GM12874 (cell line): ENCODE data around the gene DRD3.

Source experiments
- TF ChIP-seq, protein P1 (sequence below): IDR thresholded peaks from 2 replicates; pipeline ENCODE4 v1.5.1; 2011; ENCODE audit warnings: low read depth, mild to moderate bottlenecking, control low read depth, low read length, moderate library complexity; ENCODE audit not compliant: insufficient read depth

The DRD3 gene

DNA sequence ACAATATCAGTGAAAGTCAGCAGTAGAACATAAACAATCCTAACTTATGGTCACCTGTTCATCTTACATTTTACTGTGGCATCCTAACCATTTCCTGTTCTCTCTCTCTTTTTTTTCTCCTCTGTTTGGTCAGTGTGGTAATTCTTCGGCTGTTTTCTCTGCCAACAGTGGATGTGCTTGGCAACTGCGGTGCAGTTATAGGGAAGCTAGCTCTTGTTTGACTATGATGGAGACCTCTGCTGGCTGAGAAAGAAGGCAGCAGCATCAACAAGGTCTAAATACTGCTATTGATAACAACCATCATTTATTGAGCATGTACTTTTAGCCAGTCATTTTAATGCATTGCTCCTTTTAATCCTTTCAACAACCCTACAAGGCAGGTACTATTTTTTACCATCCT, 723 bp upstream of the DRD3 start:
- TF ChIP-seq, protein P1, sequence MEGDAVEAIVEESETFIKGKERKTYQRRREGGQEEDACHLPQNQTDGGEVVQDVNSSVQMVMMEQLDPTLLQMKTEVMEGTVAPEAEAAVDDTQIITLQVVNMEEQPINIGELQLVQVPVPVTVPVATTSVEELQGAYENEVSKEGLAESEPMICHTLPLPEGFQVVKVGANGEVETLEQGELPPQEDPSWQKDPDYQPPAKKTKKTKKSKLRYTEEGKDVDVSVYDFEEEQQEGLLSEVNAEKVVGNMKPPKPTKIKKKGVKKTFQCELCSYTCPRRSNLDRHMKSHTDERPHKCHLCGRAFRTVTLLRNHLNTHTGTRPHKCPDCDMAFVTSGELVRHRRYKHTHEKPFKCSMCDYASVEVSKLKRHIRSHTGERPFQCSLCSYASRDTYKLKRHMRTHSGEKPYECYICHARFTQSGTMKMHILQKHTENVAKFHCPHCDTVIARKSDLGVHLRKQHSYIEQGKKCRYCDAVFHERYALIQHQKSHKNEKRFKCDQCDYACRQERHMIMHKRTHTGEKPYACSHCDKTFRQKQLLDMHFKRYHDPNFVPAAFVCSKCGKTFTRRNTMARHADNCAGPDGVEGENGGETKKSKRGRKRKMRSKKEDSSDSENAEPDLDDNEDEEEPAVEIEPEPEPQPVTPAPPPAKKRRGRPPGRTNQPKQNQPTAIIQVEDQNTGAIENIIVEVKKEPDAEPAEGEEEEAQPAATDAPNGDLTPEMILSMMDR: peak; percentile 26; the same call in 1 of the 2 replicates

DNA sequence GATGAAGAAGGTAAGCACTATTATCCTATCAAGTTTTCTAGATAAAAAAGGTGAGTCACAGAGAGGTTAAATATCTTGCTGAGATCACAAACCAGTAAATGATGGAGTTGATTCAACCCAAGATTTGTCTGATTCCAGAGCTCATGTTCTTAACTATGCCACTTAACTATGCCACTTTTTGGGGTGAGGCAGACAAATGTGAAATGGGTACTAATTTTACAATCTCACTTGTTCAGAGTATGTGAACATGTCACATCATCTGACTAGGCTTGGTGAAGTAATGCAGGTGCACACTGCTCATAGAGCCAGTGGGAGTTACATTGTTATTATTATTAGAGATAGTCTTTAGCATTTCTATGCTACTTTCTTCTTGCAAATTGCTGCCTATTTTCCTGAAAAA, 2.0 kb downstream of the DRD3 start:
- TF ChIP-seq, protein P1: no peak

DNA sequence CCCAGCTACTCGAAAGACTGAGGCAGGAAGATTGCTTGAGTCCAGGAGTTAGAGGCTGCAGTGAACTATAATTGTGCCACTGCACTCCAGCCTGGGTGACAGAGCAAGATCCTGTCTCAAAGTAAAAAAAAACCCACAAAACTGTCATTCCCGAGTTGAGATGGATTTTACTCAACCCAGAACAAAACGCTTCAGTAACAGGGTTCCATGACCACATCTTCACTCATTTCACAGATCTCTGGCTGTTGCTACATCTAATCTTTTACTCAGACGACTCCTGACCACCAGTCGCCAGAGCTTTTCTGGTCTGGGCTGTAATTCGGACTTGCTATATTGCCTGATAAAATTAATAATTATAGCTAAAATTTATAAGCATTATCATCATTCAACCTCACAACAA, 2.4 kb downstream of the DRD3 start:
- TF ChIP-seq, protein P1: no peak

DNA sequence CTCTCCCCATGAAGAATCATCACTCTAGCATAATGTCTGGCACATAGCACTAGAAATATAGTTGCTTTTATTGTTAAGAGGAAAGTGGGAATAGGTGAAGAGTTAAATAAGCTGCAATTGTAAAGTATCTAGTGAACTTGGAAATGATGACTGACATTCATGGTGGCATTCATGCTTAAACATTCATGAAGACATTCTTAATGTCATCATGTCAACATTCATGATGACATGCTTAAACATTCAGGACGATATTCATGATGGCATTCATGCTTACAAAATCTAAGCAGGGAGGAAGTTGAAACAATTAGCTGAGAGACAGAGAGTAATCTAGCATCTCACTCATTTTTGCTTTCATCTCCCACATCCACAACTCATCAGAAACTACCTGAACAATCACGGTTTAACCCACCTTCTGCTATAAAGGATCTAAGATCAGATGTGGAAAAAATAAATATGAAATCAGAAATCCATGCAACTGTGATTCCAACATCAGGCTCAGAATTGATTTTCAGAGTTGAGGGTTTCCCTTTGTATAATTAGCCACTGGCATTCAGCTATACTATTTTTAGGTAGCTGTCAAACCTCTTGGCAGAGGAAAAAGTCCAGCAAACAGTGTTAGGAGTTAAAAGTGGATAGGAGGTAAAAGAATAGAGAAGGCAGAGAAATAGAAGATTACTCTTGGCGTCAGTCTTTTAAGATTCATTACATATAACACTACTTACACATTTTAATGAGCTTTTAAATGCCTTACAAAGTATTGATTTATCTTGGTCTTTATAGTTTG, 3.5 kb downstream of the DRD3 start:
- TF ChIP-seq, protein P1: no peak

DNA sequence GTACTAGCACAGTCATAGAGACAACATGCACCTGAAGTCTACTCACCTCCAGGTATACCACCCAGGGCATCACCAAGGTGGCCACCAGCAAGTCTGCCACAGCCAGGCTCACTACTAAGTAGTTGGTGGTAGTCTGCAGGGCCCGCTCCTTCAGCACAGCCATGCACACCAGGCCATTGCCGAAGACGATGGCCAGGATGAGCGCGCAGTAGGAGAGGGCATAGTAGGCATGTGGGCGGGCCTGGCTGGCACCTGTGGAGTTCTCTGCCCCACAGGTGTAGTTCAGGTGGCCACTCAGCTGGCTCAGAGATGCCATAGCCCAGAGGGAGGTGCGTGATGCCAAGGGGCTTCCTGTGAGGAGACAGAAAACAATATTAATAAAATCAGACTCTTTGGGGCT, 7.2 kb downstream of the DRD3 start:
- TF ChIP-seq, protein P1: no peak

DNA sequence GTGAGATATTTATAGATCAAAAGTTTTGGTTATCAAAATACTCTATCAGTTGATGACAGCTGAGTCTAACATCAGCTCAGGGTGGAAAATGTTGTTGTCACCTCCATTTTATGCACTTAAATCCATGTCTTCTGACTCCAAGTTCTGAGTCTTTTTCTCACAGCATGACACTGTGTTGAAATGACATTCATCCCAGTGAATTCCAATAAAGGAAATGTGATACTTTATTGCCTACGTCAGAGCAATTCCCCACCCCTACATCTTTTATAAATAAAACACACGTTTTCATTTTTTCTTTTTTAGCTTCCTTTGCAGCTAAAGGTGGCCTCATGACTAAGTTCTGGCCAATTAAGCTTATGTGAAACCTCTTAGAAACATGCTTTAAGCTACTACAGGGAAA, 10.7 kb downstream of the DRD3 start:
- TF ChIP-seq, protein P1: no peak

DNA sequence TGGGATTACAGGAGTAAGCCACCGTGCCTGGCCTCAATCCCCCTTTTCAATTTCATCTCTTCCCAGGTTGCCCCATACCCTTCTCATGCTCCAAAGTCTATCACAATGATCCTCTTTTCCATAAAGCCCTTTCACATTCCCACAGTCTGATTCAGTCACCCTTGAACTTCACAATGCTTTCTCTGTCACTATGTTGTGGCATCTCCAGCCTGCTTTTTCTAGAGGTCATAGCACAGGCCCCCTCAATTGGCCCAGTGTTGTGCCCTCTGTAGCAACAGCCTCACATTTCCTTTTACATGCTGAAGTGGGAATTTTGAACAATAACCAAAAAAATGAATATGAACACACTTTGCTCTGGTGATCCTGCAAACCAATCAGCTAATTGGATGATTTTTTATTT, 21.5 kb downstream of the DRD3 start:
- TF ChIP-seq, protein P1: no peak
